ENCODE measurements around the gene CAVIN1.

Gene CAVIN1

GRCh38 chr17:42413464-42414040, 9.5 kb downstream of the CAVIN1 start:
- no peak overlapping the region for H3K27ac ChIP-seq (ENCODE audit: insufficient read depth, low read depth, low read length, poor library complexity, severe bottlenecking)
- H3K27me3 ChIP-seq (ENCODE audit: control insufficient read depth, insufficient read depth, low read length, poor library complexity, severe bottlenecking): no peaks in the 10 kb centered on the region
- H3K4me1 ChIP-seq (ENCODE audit: control insufficient read depth, insufficient read depth, low read length): peaks cover 4% of the 10 kb centered on the region
- H3K36me3 ChIP-seq (ENCODE audit: control insufficient read depth, insufficient read depth, low read length): no peaks in the 10 kb centered on the region
- 90 to 91% methylated on average over 3 of the region's 3 CpGs for WGBS, 2 experiments
- no peaks in the 10 kb centered on the region for H3K9me3 ChIP-seq (ENCODE audit: control insufficient read depth, low read length)
- no peak overlapping the region for H3K4me3 ChIP-seq (ENCODE audit: insufficient read depth, low read depth, low read length)

DNA sequence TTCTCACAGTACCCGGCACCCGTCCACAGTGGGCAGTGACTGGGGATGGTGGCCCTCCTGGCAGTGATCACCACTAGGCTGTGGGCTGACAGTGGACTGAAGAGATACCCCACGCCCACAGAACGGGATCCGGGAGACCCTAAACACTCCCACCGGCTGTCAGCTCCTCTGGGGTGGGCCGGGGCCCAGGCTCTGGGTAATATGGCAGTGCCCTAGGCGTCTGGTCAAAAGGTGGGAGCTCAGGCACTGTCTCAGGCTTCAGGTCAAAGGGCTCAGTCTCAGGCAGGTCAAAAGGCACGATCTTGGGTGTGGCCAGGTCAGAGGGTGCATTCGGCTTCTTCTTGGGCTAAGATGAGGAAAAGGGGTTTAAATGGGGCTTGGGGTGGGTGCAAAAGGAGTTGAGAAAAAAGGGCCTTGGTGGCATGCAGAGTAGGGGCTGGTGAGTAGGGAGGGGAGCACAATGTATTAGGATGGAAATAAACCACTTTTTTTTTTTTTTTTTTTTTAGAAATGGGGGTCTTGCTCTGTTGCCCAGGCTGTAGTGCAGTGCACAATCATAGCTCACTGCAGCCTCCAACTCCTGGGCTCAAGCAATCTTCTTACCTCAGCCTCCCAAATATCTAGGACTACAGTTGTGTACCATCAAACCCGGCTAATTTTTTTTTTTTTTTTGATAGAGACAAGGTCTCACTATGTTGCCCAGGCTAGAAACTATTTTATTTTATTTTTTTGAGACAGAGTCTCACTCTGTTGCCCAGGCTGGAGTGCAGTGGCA, 11.0 kb downstream of the CAVIN1 start:
- no peaks in the 10 kb centered on the region for H3K27me3 ChIP-seq (ENCODE audit: control insufficient read depth, insufficient read depth, low read length, poor library complexity, severe bottlenecking)
- H3K4me3 ChIP-seq (ENCODE audit: insufficient read depth, low read depth, low read length): no peak overlapping the region
- 97% methylated on average over 10 to 11 of the region's 11 CpGs for WGBS, 2 experiments
- H3K27ac ChIP-seq (ENCODE audit: insufficient read depth, low read depth, low read length, poor library complexity, severe bottlenecking): no peak overlapping the region
- H3K9me3 ChIP-seq (ENCODE audit: control insufficient read depth, low read length): no peaks in the 10 kb centered on the region
- H3K36me3 ChIP-seq (ENCODE audit: control insufficient read depth, insufficient read depth, low read length): no peaks in the 10 kb centered on the region
- H3K4me1 ChIP-seq (ENCODE audit: control insufficient read depth, insufficient read depth, low read length): peaks cover 12% of the 10 kb centered on the region

DNA sequence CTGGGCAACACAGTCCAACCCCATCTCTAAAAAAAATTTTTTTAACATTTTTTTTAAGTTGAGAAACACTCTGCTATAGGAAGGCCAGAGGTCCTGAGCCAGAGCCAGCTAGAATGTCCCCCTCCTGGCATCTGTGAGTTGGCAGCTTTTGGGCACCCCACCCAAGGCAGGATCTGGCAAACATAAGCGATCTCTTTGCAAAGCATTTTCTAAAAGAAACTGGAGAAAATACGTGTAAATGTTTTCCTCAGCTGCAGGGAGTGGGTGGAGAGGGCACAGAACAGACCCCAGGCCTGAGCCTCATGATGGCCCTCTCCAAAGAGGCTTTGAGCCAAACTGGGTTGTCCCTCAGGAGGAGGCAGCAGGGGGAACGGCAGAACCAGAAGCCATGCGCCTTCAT, 11.7 kb downstream of the CAVIN1 start:
- Histone ChIP-seq H3K36me3 (ENCODE audit: control insufficient read depth, insufficient read depth, low read length) (no peaks in the 10 kb centered on the region), H3K9me3 (ENCODE audit: control insufficient read depth, low read length) (no peaks in the 10 kb centered on the region), H3K27ac (ENCODE audit: insufficient read depth, low read depth, low read length, poor library complexity, severe bottlenecking) (no peak overlapping the region), H3K4me1 (ENCODE audit: control insufficient read depth, insufficient read depth, low read length) (peaks cover 12% of the 10 kb centered on the region), H3K4me3 (ENCODE audit: insufficient read depth, low read depth, low read length) (no peak overlapping the region), H3K27me3 (ENCODE audit: control insufficient read depth, insufficient read depth, low read length, poor library complexity, severe bottlenecking) (no peaks in the 10 kb centered on the region)
- 89 to 97% methylated on average over 4 of the region's 4 CpGs for WGBS, 2 experiments

DNA sequence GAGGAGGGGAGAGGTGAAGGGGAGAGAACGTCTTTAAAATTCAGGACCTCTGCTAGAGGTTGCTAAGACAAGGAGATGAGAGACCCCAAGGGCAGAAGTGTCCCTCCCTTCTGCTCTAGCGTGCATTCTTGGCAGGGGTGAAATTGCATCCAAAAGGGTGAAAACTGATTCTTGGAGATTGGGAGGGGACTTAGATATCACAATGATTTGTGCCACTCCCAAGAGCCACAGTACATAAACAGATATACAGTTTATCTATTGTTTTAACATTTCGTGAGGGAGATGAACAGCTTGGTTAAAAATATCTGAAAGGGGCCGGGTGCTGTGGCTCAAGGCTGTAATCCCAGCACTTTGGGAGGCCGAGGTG, 12.8 kb downstream of the CAVIN1 start:
- no peak overlapping the region for H3K4me3 ChIP-seq (ENCODE audit: insufficient read depth, low read depth, low read length)
- no peaks in the 10 kb centered on the region for H3K9me3 ChIP-seq (ENCODE audit: control insufficient read depth, low read length)
- no peak overlapping the region for H3K27ac ChIP-seq (ENCODE audit: insufficient read depth, low read depth, low read length, poor library complexity, severe bottlenecking)
- H3K36me3 ChIP-seq (ENCODE audit: control insufficient read depth, insufficient read depth, low read length): no peaks in the 10 kb centered on the region
- H3K4me1 ChIP-seq (ENCODE audit: control insufficient read depth, insufficient read depth, low read length): peaks cover 12% of the 10 kb centered on the region
- WGBS, 2 experiments: 92 to 93% methylated on average over 5 of the region's 5 CpGs
- no peaks in the 10 kb centered on the region for H3K27me3 ChIP-seq (ENCODE audit: control insufficient read depth, insufficient read depth, low read length, poor library complexity, severe bottlenecking)

GRCh38 chr17:42409523-42410318, 13.3 kb downstream of the CAVIN1 start:
- no peaks in the 10 kb centered on the region for H3K36me3 ChIP-seq (ENCODE audit: control insufficient read depth, insufficient read depth, low read length)
- 90 to 92% methylated on average over 3 of the region's 5 CpGs for whole genome bisulfite sequencing, 2 experiments
- H3K27me3 ChIP-seq (ENCODE audit: control insufficient read depth, insufficient read depth, low read length, poor library complexity, severe bottlenecking): no peaks in the 10 kb centered on the region
- no peaks in the 10 kb centered on the region for H3K9me3 ChIP-seq (ENCODE audit: control insufficient read depth, low read length)
- H3K27ac ChIP-seq (ENCODE audit: insufficient read depth, low read depth, low read length, poor library complexity, severe bottlenecking): no peak overlapping the region
- H3K4me1 ChIP-seq (ENCODE audit: control insufficient read depth, insufficient read depth, low read length): peaks cover 8% of the 10 kb centered on the region
- no peak overlapping the region for H3K4me3 ChIP-seq (ENCODE audit: insufficient read depth, low read depth, low read length)

GRCh38 chr17:42408061-42408460, 15.0 kb downstream of the CAVIN1 start:
- Histone ChIP-seq H3K27ac (ENCODE audit: insufficient read depth, low read depth, low read length, poor library complexity, severe bottlenecking) (no peak overlapping the region), H3K4me3 (ENCODE audit: insufficient read depth, low read depth, low read length) (no peak overlapping the region), H3K27me3 (ENCODE audit: control insufficient read depth, insufficient read depth, low read length, poor library complexity, severe bottlenecking) (no peaks in the 10 kb centered on the region), H3K9me3 (ENCODE audit: control insufficient read depth, low read length) (no peaks in the 10 kb centered on the region), H3K36me3 (ENCODE audit: control insufficient read depth, insufficient read depth, low read length) (no peaks in the 10 kb centered on the region), H3K4me1 (ENCODE audit: control insufficient read depth, insufficient read depth, low read length) (peaks cover 8% of the 10 kb centered on the region)
- WGBS, 2 experiments: 44 to 57% methylated on average over 1 to 2 of the region's 2 CpGs

DNA sequence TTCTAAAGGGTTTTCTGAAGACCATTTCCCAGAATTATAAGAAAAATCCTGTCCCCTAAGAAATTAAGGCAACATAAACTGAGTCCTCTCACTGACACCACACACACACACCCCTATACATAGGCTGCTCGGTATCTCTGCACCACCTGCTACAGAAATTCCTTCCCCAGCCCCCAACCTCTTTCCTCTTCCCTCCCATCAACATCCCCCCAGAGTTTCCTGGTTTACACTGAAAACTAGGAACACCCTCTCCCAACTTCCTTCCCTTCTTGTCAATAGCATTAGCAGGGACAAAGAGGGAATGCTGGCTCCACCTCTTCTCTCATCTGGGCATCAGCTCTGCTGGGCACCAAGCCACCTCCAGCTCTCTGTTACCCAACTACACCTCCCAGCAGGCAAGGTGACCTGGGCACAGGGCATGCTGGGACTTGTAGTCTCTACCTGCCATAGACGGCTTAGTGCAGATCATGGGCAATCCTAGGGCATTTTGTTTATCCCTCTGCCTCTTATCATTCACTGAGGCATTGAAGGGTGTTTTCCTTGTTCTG, 15.7 kb downstream of the CAVIN1 start:
- H3K4me3 ChIP-seq (ENCODE audit: insufficient read depth, low read depth, low read length): no peak overlapping the region
- H3K4me1 ChIP-seq (ENCODE audit: control insufficient read depth, insufficient read depth, low read length): peaks cover 12% of the 10 kb centered on the region
- WGBS, 2 experiments: 30 to 33% methylated on average over 2 of the region's 2 CpGs
- no peak overlapping the region for H3K27ac ChIP-seq (ENCODE audit: insufficient read depth, low read depth, low read length, poor library complexity, severe bottlenecking)
- H3K9me3 ChIP-seq (ENCODE audit: control insufficient read depth, low read length): no peaks in the 10 kb centered on the region
- no peaks in the 10 kb centered on the region for H3K36me3 ChIP-seq (ENCODE audit: control insufficient read depth, insufficient read depth, low read length)
- no peaks in the 10 kb centered on the region for H3K27me3 ChIP-seq (ENCODE audit: control insufficient read depth, insufficient read depth, low read length, poor library complexity, severe bottlenecking)

DNA sequence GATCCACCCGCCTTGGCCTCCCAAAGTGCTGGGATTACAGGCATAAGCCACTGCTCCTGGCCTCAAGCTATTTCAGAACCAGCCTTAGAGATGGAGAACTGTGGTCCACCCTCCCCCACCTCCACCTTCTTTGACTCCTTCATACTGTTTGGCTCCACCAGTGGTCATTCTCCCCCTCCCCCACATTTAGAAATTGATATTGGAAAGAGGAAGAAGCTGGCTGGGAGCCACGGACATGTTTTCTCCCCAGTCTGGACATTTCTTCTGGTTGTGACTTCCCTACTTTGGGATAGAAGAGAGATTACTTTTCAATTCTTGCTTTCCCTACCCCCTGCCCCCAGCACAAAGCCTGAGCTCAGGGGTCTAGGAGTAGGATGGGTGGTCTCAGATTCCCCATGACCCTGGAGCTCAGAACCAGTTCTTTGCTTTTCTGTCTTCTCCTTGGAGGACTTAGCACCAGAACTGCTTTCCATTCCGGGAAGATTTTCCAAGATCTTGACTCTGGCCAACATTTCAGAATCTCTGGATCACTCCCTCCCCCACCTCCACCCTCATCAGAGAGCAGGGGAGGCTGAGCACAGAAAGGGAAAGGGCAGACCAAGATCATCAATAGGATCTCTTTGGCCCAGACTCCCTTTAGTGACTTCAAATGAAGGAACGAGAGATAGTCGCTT, 16.3 kb downstream of the CAVIN1 start:
- Histone ChIP-seq H3K27ac (ENCODE audit: insufficient read depth, low read depth, low read length, poor library complexity, severe bottlenecking) (no peak overlapping the region), H3K9me3 (ENCODE audit: control insufficient read depth, low read length) (no peaks in the 10 kb centered on the region), H3K27me3 (ENCODE audit: control insufficient read depth, insufficient read depth, low read length, poor library complexity, severe bottlenecking) (no peaks in the 10 kb centered on the region), H3K4me1 (ENCODE audit: control insufficient read depth, insufficient read depth, low read length) (peaks cover 16% of the 10 kb centered on the region), H3K36me3 (ENCODE audit: control insufficient read depth, insufficient read depth, low read length) (no peaks in the 10 kb centered on the region), H3K4me3 (ENCODE audit: insufficient read depth, low read depth, low read length) (no peak overlapping the region)
- WGBS, 2 experiments: 87 to 95% methylated on average over 5 of the region's 5 CpGs

DNA sequence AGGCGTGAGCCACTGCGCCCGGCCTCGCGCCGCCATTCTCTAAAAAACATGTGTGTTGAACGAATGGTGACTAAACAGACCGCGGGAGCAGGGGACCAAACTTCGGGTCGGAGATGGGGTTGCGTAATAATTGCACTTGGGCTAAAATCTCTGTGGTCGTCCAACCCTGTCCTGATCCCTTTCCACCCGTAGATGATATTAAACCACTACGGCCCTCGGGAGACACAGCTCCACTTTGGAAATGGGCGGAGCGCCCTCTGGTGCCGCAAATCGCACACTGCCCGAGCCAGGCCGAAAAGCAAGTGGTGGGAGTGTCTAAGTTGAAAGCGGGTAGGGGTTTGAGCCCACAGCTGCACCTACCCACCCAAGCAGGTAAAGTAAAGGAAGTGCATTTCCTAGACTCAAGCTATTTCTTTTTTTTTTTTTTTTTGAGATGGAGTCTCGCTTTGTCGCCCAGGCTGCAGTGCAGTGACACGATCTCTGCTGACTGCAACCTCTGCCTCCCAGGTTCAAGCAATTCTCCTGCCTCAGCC, 17.0 kb downstream of the CAVIN1 start:
- Histone ChIP-seq H3K9me3 (ENCODE audit: control insufficient read depth, low read length) (no peaks in the 10 kb centered on the region), H3K4me3 (ENCODE audit: insufficient read depth, low read depth, low read length) (no peak overlapping the region), H3K27ac (ENCODE audit: insufficient read depth, low read depth, low read length, poor library complexity, severe bottlenecking) (no peak overlapping the region), H3K36me3 (ENCODE audit: control insufficient read depth, insufficient read depth, low read length) (no peaks in the 10 kb centered on the region), H3K4me1 (ENCODE audit: control insufficient read depth, insufficient read depth, low read length) (peaks cover 16% of the 10 kb centered on the region), H3K27me3 (ENCODE audit: control insufficient read depth, insufficient read depth, low read length, poor library complexity, severe bottlenecking) (no peaks in the 10 kb centered on the region)
- 60% methylated on average over 26 of the region's 26 CpGs for WGBS, 2 experiments
